IMR-90 (cell line): Measurements from ENCODE around the gene RGR. TPM values are rescaled to one million over a fixed set of nuclear protein-coding genes. Genes with fewer than 3 reads are reported as not detected.

Experiments
- ATAC-seq: fragments of 200-7000 bp; cut with Tn5 transposase; 2 replicates; pipeline ENCODE4 v1.9.1; 2020; ENCODE audit warnings: low read depth, mild to moderate bottlenecking, moderate library complexity
- BruUV-seq: library from RNA; stranded (reverse); fragments of 400-500 nt; replicated peaks from 2 replicates; lab custom pipeline; 2021; lab: Mats Ljungman, UMichigan
- CTCF ChIA-PET: fragments of 300-600 bp; formaldehyde crosslinking; extraction: SDS; loops from one replicate; lab custom pipeline; 2021; ENCODE audit warnings: antibody characterized with exemption; lab: Yijun Ruan, JAX
- POLR2A ChIA-PET: fragments of 300-600 bp; sonication (Branson Sonifier 250); formaldehyde crosslinking; loops from one replicate; lab custom pipeline; 2022; ENCODE audit warnings: antibody characterized with exemption; ENCODE audit not compliant: unreplicated experiment; lab: Charles Lee
- DNase-seq: peaks from one replicate; pipeline ENCODE4 v3.0.0; 2013
- H2AFZ ChIP-seq: replicated peaks from 2 replicates; pipeline ENCODE3; 2013; ENCODE audit warnings: low read length, mild to moderate bottlenecking; ENCODE audit not compliant: poor library complexity
- H2AK5ac ChIP-seq: 2 replicates; pipeline ENCODE4 v1.6.1; 2013; ENCODE audit warnings: low read depth, low read length, inconsistent platforms
- H2AK9ac ChIP-seq: replicated peaks from 2 replicates; pipeline ENCODE3; 2013; ENCODE audit warnings: mild to moderate bottlenecking, low read depth, low read length, moderate library complexity; ENCODE audit not compliant: poor library complexity
- H2BK120ac ChIP-seq: 2 replicates; pipeline ENCODE4 v1.6.1; 2013; ENCODE audit warnings: low read depth, low read length, inconsistent platforms
- H2BK15ac ChIP-seq: 3 replicates; pipeline ENCODE4 v1.6.1; 2013; ENCODE audit warnings: low read depth, low read length, inconsistent platforms
- H2BK20ac ChIP-seq: 2 replicates; pipeline ENCODE4 v1.6.1; 2013; ENCODE audit warnings: low read depth, mild to moderate bottlenecking, inconsistent platforms, low read length, moderate library complexity
- H2BK5ac ChIP-seq: 2 replicates; pipeline ENCODE4 v1.6.1; 2013; ENCODE audit warnings: mild to moderate bottlenecking, low read depth, low read length, inconsistent platforms; ENCODE audit not compliant: poor library complexity, severe bottlenecking
- H3K14ac ChIP-seq: replicated peaks from 2 replicates; pipeline ENCODE4 v1.6.1; 2013; ENCODE audit warnings: low read depth, low read length, inconsistent platforms
- H3K18ac ChIP-seq: 2 replicates; pipeline ENCODE4 v1.6.1; 2013; ENCODE audit warnings: low read depth, low read length, control low read depth
- H3K23ac ChIP-seq: 2 replicates; pipeline ENCODE4 v1.6.1; 2013; ENCODE audit warnings: low read depth, low read length, inconsistent platforms
- H3K27ac ChIP-seq: 2 replicates; pipeline ENCODE4 v1.5.1; 2013; ENCODE audit warnings: mild to moderate bottlenecking, control low read depth, low read length; ENCODE audit not compliant: insufficient read depth
- H3K27me3 ChIP-seq: 2 replicates; pipeline ENCODE4 v1.6.1; 2013; ENCODE audit warnings: low read length; ENCODE audit not compliant: control insufficient read depth, insufficient read depth
- H3K36me3 ChIP-seq: 2 replicates; pipeline ENCODE4 v1.6.1; 2013; ENCODE audit warnings: low read length, mixed read lengths; ENCODE audit not compliant: control insufficient read depth, insufficient read depth
- H3K4ac ChIP-seq: 2 replicates; pipeline ENCODE4 v1.6.1; 2013; ENCODE audit warnings: low read depth, low read length, inconsistent platforms
- H3K4me1 ChIP-seq: 2 replicates; pipeline ENCODE4 v1.6.1; 2013; ENCODE audit warnings: low read length, mixed read lengths; ENCODE audit not compliant: control insufficient read depth, insufficient read depth
- H3K4me2 ChIP-seq: 2 replicates; pipeline ENCODE4 v1.6.1; 2013; ENCODE audit warnings: low read depth, mild to moderate bottlenecking, control low read depth, low read length, moderate library complexity
- H3K4me3 ChIP-seq: 2 replicates; pipeline ENCODE4 v1.5.1; 2013; ENCODE audit warnings: low read depth, mild to moderate bottlenecking, control low read depth, low read length, moderate library complexity; ENCODE audit not compliant: insufficient read depth
- H3K56ac ChIP-seq: 2 replicates; pipeline ENCODE4 v1.6.1; 2013; ENCODE audit warnings: low read length, inconsistent platforms; ENCODE audit not compliant: insufficient read depth; ENCODE audit errors: extremely low read depth
- H3K79me1 ChIP-seq, 2 experiments: 2 replicates each; pipeline ENCODE4 v1.6.1; 2013; ENCODE audit warnings: low read length in 2 of 2, inconsistent platforms in 1 of 2, low read depth in 1 of 2
- H3K9ac ChIP-seq: 2 replicates; pipeline ENCODE4 v1.6.1; 2013; ENCODE audit warnings: low read depth, low read length, control low read depth
- H3K9me1 ChIP-seq: 2 replicates; pipeline ENCODE4 v1.6.1; 2013; ENCODE audit warnings: low read length, inconsistent platforms; ENCODE audit not compliant: insufficient read depth
- H3K9me3 ChIP-seq: 2 replicates; pipeline ENCODE4 v1.6.1; 2013; ENCODE audit warnings: low read length; ENCODE audit not compliant: control insufficient read depth, insufficient read depth
- H4K20me1 ChIP-seq: 2 replicates; pipeline ENCODE4 v1.6.1; 2013; ENCODE audit warnings: low read length, inconsistent platforms; ENCODE audit not compliant: insufficient read depth
- H4K5ac ChIP-seq: 2 replicates; pipeline ENCODE4 v1.6.1; 2013; ENCODE audit warnings: mild to moderate bottlenecking, low read depth, low read length, control low read depth
- H4K8ac ChIP-seq, 2 experiments: 2 replicates each; pipeline ENCODE4 v1.6.1; 2013; ENCODE audit warnings: low read depth in 2 of 2, low read length in 2 of 2, control low read depth in 1 of 2, inconsistent platforms in 1 of 2
- H4K91ac ChIP-seq: 2 replicates; pipeline ENCODE4 v1.6.1; 2013; ENCODE audit warnings: low read depth, low read length, inconsistent platforms; ENCODE audit not compliant: insufficient read depth
- BHLHE40 ChIP-seq: fragments of 150-350 bp; IDR thresholded peaks from 2 replicates; pipeline ENCODE4 v1.6.1; 2016; ENCODE audit warnings: mild to moderate bottlenecking, low read depth, low read length
- CHD1 ChIP-seq: IDR thresholded peaks from 2 replicates; pipeline ENCODE4 v1.6.1; 2012; ENCODE audit warnings: low read depth, low read length, improper control_type of control experiment
- CTCF ChIP-seq: conservative IDR thresholded peaks from 2 replicates; pipeline ENCODE4 v1.5.1; 2012; ENCODE audit warnings: mild to moderate bottlenecking, low read depth, low read length, improper control_type of control experiment
- ELK1 ChIP-seq: fragments of 150-350 bp; IDR thresholded peaks from 2 replicates; pipeline ENCODE4 v1.6.1; 2016; ENCODE audit warnings: low read depth, mild to moderate bottlenecking, low read length, moderate library complexity, borderline replicate concordance
- FOS ChIP-seq: fragments of 150-350 bp; IDR thresholded peaks from 2 replicates; pipeline ENCODE4 v1.6.1; 2016; ENCODE audit warnings: low read depth, low read length
- MAFK ChIP-seq: IDR thresholded peaks from 2 replicates; pipeline ENCODE4 v1.6.1; 2012; ENCODE audit warnings: low read depth, low read length, improper control_type of control experiment
- MAZ ChIP-seq: IDR thresholded peaks from 2 replicates; pipeline ENCODE4 v1.6.1; 2012; ENCODE audit warnings: low read depth, mild to moderate bottlenecking, low read length, improper control_type of control experiment, moderate library complexity, borderline replicate concordance
- MXI1 ChIP-seq: IDR thresholded peaks from 2 replicates; pipeline ENCODE4 v1.6.1; 2012; ENCODE audit warnings: low read depth, mild to moderate bottlenecking, low read length, moderate library complexity, borderline replicate concordance
- NFE2L2 ChIP-seq: fragments of 150-350 bp; IDR thresholded peaks from 2 replicates; pipeline ENCODE4 v1.6.1; 2016; ENCODE audit warnings: low read depth, mild to moderate bottlenecking, low read length
- RCOR1 ChIP-seq: IDR thresholded peaks from 2 replicates; pipeline ENCODE4 v1.6.1; 2012; ENCODE audit warnings: mild to moderate bottlenecking, low read length, improper control_type of control experiment; ENCODE audit not compliant: insufficient replicate concordance
- RFX5 ChIP-seq: IDR thresholded peaks from 2 replicates; pipeline ENCODE4 v1.8.0; 2012; ENCODE audit warnings: low read depth, mild to moderate bottlenecking, low read length, moderate library complexity
- SMC3 ChIP-seq: fragments of 150-350 bp; IDR thresholded peaks from 2 replicates; pipeline ENCODE4 v1.6.1; 2016; ENCODE audit warnings: low read depth, mild to moderate bottlenecking, antibody characterized with exemption, low read length, moderate library complexity
- USF2 ChIP-seq: fragments of 150-350 bp; IDR thresholded peaks from 2 replicates; pipeline ENCODE4 v1.6.1; 2017; ENCODE audit warnings: mild to moderate bottlenecking, antibody characterized with exemption, low read length, low read depth
- WGBS, 2 experiments: methylation state at CpG; one replicate each; pipeline versions ENCODE4 v1.1.5 to v1.1.7; 2013; ENCODE audit warnings: missing lambda C conversion rate in 2 of 2; ENCODE audit not compliant: insufficient read length in 1 of 2; ENCODE audit errors: extremely low coverage in 2 of 2; 5-methylcytosine and 5-hydroxymethylcytosine counted together
- dilution Hi-C: fragments of 300-500 bp; cut with HindIII; formaldehyde crosslinking; loops from one replicate; pipeline ENCODE4 v1.14.3; 2018; ENCODE audit warnings: low sequenced_read_pairs; ENCODE audit not compliant: unreplicated experiment
- in situ Hi-C: fragments of 300-500 bp; cut with MboI; formaldehyde crosslinking; loops from 3 replicates; pipeline ENCODE4 v1.14.3; 2019; ENCODE audit warnings: low sequenced_read_pairs, inconsistent platforms, mixed read lengths
- intact Hi-C: fragments of 100-400 bp; cut with micrococcal nuclease; formaldehyde crosslinking; loops from 2 replicates; pipeline ENCODE4 v1.10.0; 2022
- polyA plus RNA-seq, 3 experiments: library from polyadenylated mRNA; depleted of rRNA; stranded (reverse); fragments of >200 nt; gene quantifications; 2 replicates each; pipeline ENCODE4 v1.2.3, GENCODE V29; 2012; ENCODE audit warnings: low replicate concordance in 1 of 3
- total RNA-seq: library from RNA; depleted of rRNA; stranded (reverse); fragments of >200 nt; gene quantifications from 2 replicates; pipeline ENCODE4 v1.2.3, GENCODE V29; 2012

RGR gene
- total and polyA plus RNA-seq, 2 of the 4 experiments (the other 2 are of a cell fraction) = not detected

GRCh38 chr10:84267503-84268126, 22.8 kb downstream of the RGR start:
- in situ Hi-C loops = loop anchor here (5.0 to 10.0 kb wide), 2 partner anchors 97 to 265 kb away; no protein-coding TSS in a partner anchor
- H3K4me2 ChIP-seq = no peak overlapping the region
- no peak overlapping the region for H3K56ac ChIP-seq
- no peaks in the 10 kb centered on the region for H3K9me3 ChIP-seq
- no peaks in the 10 kb centered on the region for H3K27me3 ChIP-seq
- no peak overlapping the region for H3K23ac ChIP-seq
- no peaks in the 10 kb centered on the region for H3K79me1 ChIP-seq
- ATAC-seq (0 out of 2 replicates have a peak, but pooled peaks have one; percentile 31), DNase-seq (peak; percentile 67)
- H3K4ac ChIP-seq = peak overlapping the region; percentile 43; the same call in 1 of the 2 replicates
- H4K20me1 ChIP-seq = no peaks in the 10 kb centered on the region
- peaks cover 2% of the 10 kb centered on the region; the same call in 1 of the 2 replicates for H3K4me1 ChIP-seq
- H4K91ac ChIP-seq = peak overlapping the region; percentile 37
- peak overlapping the region in 1 of 2 experiments; percentile 20; a peak in 1 of 4 replicates for H4K8ac ChIP-seq
- WGBS, 2 experiments = 41% methylated on average over 4 of the region's 7 CpGs; no CpG with 5 or more reads in 1 of the 2 experiments
- no peak overlapping the region for H3K27ac ChIP-seq
- H3K36me3 ChIP-seq = no peaks in the 10 kb centered on the region
- peak overlapping the region; percentile 10 for H2BK5ac ChIP-seq
- H2AK9ac ChIP-seq = no peak overlapping the region
- BruUV-seq = no TSS peak
- H3K4me3 ChIP-seq = no peak overlapping the region
- no peak overlapping the region for H4K5ac ChIP-seq
- no peak overlapping the region for H2BK15ac ChIP-seq
- H3K14ac ChIP-seq = no peak overlapping the region
- peak overlapping the region; percentile 53 for H2AFZ ChIP-seq
- intact Hi-C loops = loop anchor here (5.0 kb wide), 1 partner anchor 60 kb away; the partner anchor contains the start of gene CCSER2
- peak overlapping the region; percentile 79; the same call in 1 of the 2 replicates for H2BK20ac ChIP-seq
- H3K9ac ChIP-seq = no peak overlapping the region
- peak overlapping the region; percentile 61 for H2AK5ac ChIP-seq
- no peaks in the 10 kb centered on the region; the same call in 1 of the 2 replicates for H3K9me1 ChIP-seq
- ChIA-PET POLR2A (no interaction called here), CTCF (interaction anchor here (0.6 to 5.4 kb wide), 7 partner anchors 11 to 273 kb away, joined by 3 to 54 read pairs (median 3); no protein-coding TSS in a partner anchor)
- dilution Hi-C loops = no loop called here
- H2BK120ac ChIP-seq = peak overlapping the region; percentile 69; the same call in 1 of the 2 replicates
- H3K18ac ChIP-seq = peak overlapping the region; percentile 9; the same call in 1 of the 2 replicates
- TF ChIP-seq SMC3 (peak; percentile 77), MAFK (no peak), BHLHE40 (0 out of 2 replicates have a peak, but pooled peaks have one; percentile 16), USF2 (no peak), CTCF (peak; percentile 76), CHD1 (no peak), NFE2L2 (no peak), RCOR1 (peak; percentile 58), FOS (no peak), MXI1 (no peak), RFX5 (no peak), MAZ (no peak), ELK1 (no peak)
